MM.1S (cell line): Measurements from ENCODE around the gene NRG3.

Experiments
- CTCF ChIP-seq: fragments of 300-600 bp; sonication (generic); IDR thresholded peaks from 2 replicates; pipeline ENCODE4 v1.5.1; 2016; ENCODE audit warnings: antibody characterized with exemption, low read length, mixed read lengths
- EZH2 ChIP-seq: fragments of 300-600 bp; sonication (generic); optimal IDR thresholded peaks from 2 replicates; pipeline ENCODE3; 2017; ENCODE audit warnings: low read depth, mild to moderate bottlenecking, antibody characterized with exemption, low read length, mixed read lengths

- TF ChIP-seq CTCF (no peak), EZH2 (no peak)
These were observed 83.0 kb downstream of the NRG3 start for GRCh38 chr10:81957976-81958375.
